Lung (tissue), 12 donors: Measurements from ENCODE around the gene RNF157. TPM values are rescaled to one million over a fixed set of nuclear protein-coding genes. Genes with fewer than 3 reads are reported as not detected.

ENCODE experiments used
- ATAC-seq: fragments of 200-7000 bp; cut with Tn5 transposase; one replicate; pipeline ENCODE4 v1.9.1; 2020; ENCODE audit warnings: moderate number of reproducible peaks; ENCODE audit not compliant: insufficient read depth, low FRiP score
- DNase-seq, 3 donors: peaks; one replicate each; pipeline ENCODE4 v3.0.0-alpha.2; 2013 to 2017
- H3K27ac ChIP-seq, 2 donors: one replicate each; pipeline ENCODE4 v1.5.1; 2013; ENCODE audit warnings: mild to moderate bottlenecking in 2 of 2, moderate library complexity in 2 of 2, control low read depth in 1 of 2, inconsistent platforms in 1 of 2, low read depth in 1 of 2, low read length in 1 of 2
- H3K27me3 ChIP-seq, 3 donors: one replicate each; pipeline ENCODE4 v1.5.1; 2013; ENCODE audit warnings: low read length in 2 of 3; ENCODE audit not compliant: control insufficient read depth in 3 of 3, insufficient read depth in 3 of 3
- H3K36me3 ChIP-seq, 4 donors: one replicate each; pipeline ENCODE4 v1.5.1; 2013; ENCODE audit warnings: low read length in 4 of 4, mild to moderate bottlenecking in 1 of 4, moderate library complexity in 1 of 4; ENCODE audit not compliant: control insufficient read depth in 4 of 4, insufficient read depth in 4 of 4
- H3K4me1 ChIP-seq, 5 donors: one replicate each; pipeline ENCODE4 v1.5.1; 2013; ENCODE audit warnings: low read length in 5 of 5, mild to moderate bottlenecking in 2 of 5, moderate library complexity in 1 of 5; ENCODE audit not compliant: control insufficient read depth in 5 of 5, insufficient read depth in 5 of 5
- H3K4me3 ChIP-seq: one replicate; pipeline ENCODE4 v1.5.1; 2013; ENCODE audit warnings: mild to moderate bottlenecking, control low read depth, moderate library complexity
- H3K9ac ChIP-seq, 2 donors: one replicate each; pipeline ENCODE4 v1.5.1; 2013; ENCODE audit warnings: low read length in 2 of 2, control low read depth in 1 of 2; ENCODE audit not compliant: insufficient read depth in 1 of 2
- H3K9me3 ChIP-seq, 4 donors: one replicate each; pipeline ENCODE4 v1.5.1; 2013; ENCODE audit warnings: low read length in 3 of 4, mild to moderate bottlenecking in 1 of 4, moderate library complexity in 1 of 4; ENCODE audit not compliant: control insufficient read depth in 4 of 4, insufficient read depth in 3 of 4
- CTCF ChIP-seq: IDR thresholded peaks from 2 replicates; pipeline ENCODE4 v1.5.1; 2012; ENCODE audit warnings: mild to moderate bottlenecking; ENCODE audit errors: control extremely low read depth, extremely low read depth
- WGBS, 2 donors: extraction: QIAGEN DNeasy Blood & Tissue Kit; methylation state at CpG; one replicate each; pipeline ENCODE4 v1.1.7; 2013; 5-methylcytosine and 5-hydroxymethylcytosine counted together
- polyA plus RNA-seq, 2 donors: library from polyadenylated mRNA; stranded (reverse); fragments of 200-250 nt; gene quantifications; one replicate each; pipeline ENCODE4 v1.2.1, GENCODE V29; 2013
- total RNA-seq, 2 donors: library from RNA; depleted of rRNA in 1 of 2; stranded (reverse); fragments of >200 nt in 1 of 2; gene quantifications; one replicate each; pipeline ENCODE4 v1.2.1, GENCODE V29; 2014 to 2021
- donor health status: control.
- donor health status: control.
- donor health status: Bipolar disorder and iron deficiency.
- donor health status: healthy.
- donor health status: DM: yes; HTN: yes; CAD: no.

RNF157 gene
- total and polyA plus RNA-seq, 4 donors = 0.88 to 2.5 (median 1.8) TPM

GRCh38 chr17:76272541-76273444 is 32.5 kb upstream of the RNF157 start:
- DNase-seq (peak in 2 of 3 donors; percentile 29 to 31), ATAC-seq (no peak)
- H3K9ac ChIP-seq = no peak overlapping the region
- no peaks in the 10 kb centered on the region for H3K27me3 ChIP-seq
- TF ChIP-seq CTCF = no peak
- H3K9me3 ChIP-seq = no peaks in the 10 kb centered on the region
- H3K27ac ChIP-seq = peak overlapping the region in 1 of 2 donors; percentile 80
- H3K36me3 ChIP-seq = peaks cover 0 to 12% (median 9%) of the 10 kb centered on the region in 4 donors
- no peak overlapping the region for H3K4me3 ChIP-seq
- 45 to 58% methylated on average over 19 of the region's 19 CpGs for WGBS, 2 donors
- H3K4me1 ChIP-seq = peaks cover 0 to 48% (median 23%) of the 10 kb centered on the region in 5 donors

- H3K9ac ChIP-seq = peak overlapping the region in 1 of 2 donors; percentile 43
Observed at GRCh38 chr17:76271669-76272540, 31.6 kb upstream of the RNF157 start.

More at GRCh38 chr17:76271669-76272540, 31.6 kb upstream of the RNF157 start:
- TF ChIP-seq CTCF = no peak
- H3K27me3 ChIP-seq = no peaks in the 10 kb centered on the region
- H3K9me3 ChIP-seq = no peaks in the 10 kb centered on the region
- H3K36me3 ChIP-seq = peaks cover 0 to 12% (median 8%) of the 10 kb centered on the region in 4 donors
- ATAC-seq = no peak
- H3K27ac ChIP-seq = peak overlapping the region in 1 of 2 donors; percentile 80
- peaks cover 0 to 55% (median 26%) of the 10 kb centered on the region in 5 donors for H3K4me1 ChIP-seq
- peak; percentile 66 to 76 (median 74) for DNase-seq
- WGBS, 2 donors = 10 to 11% methylated on average over 37 to 38 of the region's 38 CpGs
- H3K4me3 ChIP-seq = no peak overlapping the region
